Activated naive CD4-positive, alpha-beta T cell treated with anti-CD3 and anti-CD28 coated beads, Interleukin-2, amount 10 ng/mL, durations not matched to agents 7 days and 5 days (primary cell): ENCODE data around the gene MEGF6.

Experiments used
- CTCF ChIA-PET: fragments of 350-600 bp; sonication (Branson Sonifier 250); formaldehyde crosslinking; loops from one replicate; lab custom pipeline; 2021; ENCODE audit warnings: antibody characterized with exemption; lab: Charles Lee
- DNase-seq: peaks from one replicate; pipeline ENCODE4 v3.0.0-alpha.2; 2020
- H3K27ac Mint-ChIP-seq: one replicate; pipeline ENCODE4 v1.8.0; 2021; ENCODE audit warnings: mild to moderate bottlenecking, moderate library complexity, mixed read lengths
- H3K27me3 Mint-ChIP-seq: one replicate; pipeline ENCODE4 v1.8.0; 2021; ENCODE audit warnings: mild to moderate bottlenecking, mixed read lengths
- H3K36me3 Mint-ChIP-seq: one replicate; pipeline ENCODE4 v1.8.0; 2021; ENCODE audit warnings: mixed read lengths
- H3K4me1 Mint-ChIP-seq: one replicate; pipeline ENCODE4 v1.8.0; 2021; ENCODE audit warnings: mixed read lengths
- H3K4me3 Mint-ChIP-seq: one replicate; pipeline ENCODE4 v1.8.0; 2021; ENCODE audit warnings: mild to moderate bottlenecking, moderate library complexity, mixed read lengths
- H3K9me3 Mint-ChIP-seq: one replicate; pipeline ENCODE4 v1.8.0; 2021; ENCODE audit warnings: mixed read lengths

The MEGF6 gene

DNA sequence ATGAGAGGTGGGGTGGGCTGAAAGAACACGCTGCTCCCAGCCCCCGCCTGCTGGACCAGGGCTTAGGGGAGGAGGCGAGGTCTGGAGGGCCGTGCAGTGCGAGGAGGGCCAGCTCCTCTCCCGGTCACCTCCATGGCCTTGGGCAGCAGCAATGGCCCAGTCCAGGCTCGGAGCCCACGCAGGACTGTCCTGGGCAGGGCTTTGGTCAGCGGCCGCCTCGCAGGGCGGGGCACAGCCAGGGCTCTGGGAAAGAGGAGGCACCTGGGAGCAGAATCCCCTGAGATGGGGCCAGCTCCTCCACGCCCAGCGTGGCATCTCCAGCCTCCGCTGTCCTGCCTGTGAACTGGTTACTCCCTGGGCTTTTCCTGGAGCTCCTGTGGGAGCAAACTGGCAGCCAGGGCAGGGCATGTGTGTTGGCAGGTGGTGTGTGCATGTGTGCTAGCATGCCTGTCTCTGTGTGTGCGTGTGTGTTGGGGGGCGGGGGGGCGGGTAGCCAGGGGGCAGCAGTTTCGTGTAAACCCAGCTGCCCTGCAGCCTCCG is 129.4 kb downstream of the MEGF6 start:
- Mint-ChIP-seq H3K27ac (no peak overlapping the region), H3K4me1 (no peaks in the 10 kb centered on the region)

GRCh38 chr1:3481046-3481445 is 130.3 kb downstream of the MEGF6 start:
- CTCF ChIA-PET, result interaction anchor here (1.4 kb wide), 1 partner anchor 28 kb away, joined by 4 read pairs; no protein-coding TSS in a partner anchor
- Mint-ChIP-seq H3K27ac (no peak overlapping the region), H3K4me1 (no peaks in the 10 kb centered on the region), H3K9me3 (no peaks in the 10 kb centered on the region), H3K27me3 (no peaks in the 10 kb centered on the region), H3K4me3 (no peak overlapping the region), H3K36me3 (no peaks in the 10 kb centered on the region)
- no peak for DNase-seq

More for the DNA sequence above, 129.4 kb downstream of the MEGF6 start:
- H3K9me3 Mint-ChIP-seq, result no peaks in the 10 kb centered on the region
- H3K27me3 Mint-ChIP-seq, result no peaks in the 10 kb centered on the region
- CTCF ChIA-PET, result interaction anchor here (0.7 kb wide), 1 partner anchor 25 kb away, joined by 3 read pairs; no protein-coding TSS in a partner anchor
- no peak overlapping the region for H3K4me3 Mint-ChIP-seq
- no peaks in the 10 kb centered on the region for H3K36me3 Mint-ChIP-seq
- no peak for DNase-seq

GRCh38 chr1:3480369-3480719 is 131.0 kb downstream of the MEGF6 start:
- CTCF ChIA-PET, result interaction anchor here (1.4 kb wide), 1 partner anchor 27 kb away, joined by 4 read pairs; no protein-coding TSS in a partner anchor
- no peak for DNase-seq
- no peaks in the 10 kb centered on the region for H3K9me3 Mint-ChIP-seq
- no peak overlapping the region for H3K4me3 Mint-ChIP-seq
- H3K27me3 Mint-ChIP-seq, result no peaks in the 10 kb centered on the region
- H3K36me3 Mint-ChIP-seq, result no peaks in the 10 kb centered on the region
- H3K4me1 Mint-ChIP-seq, result no peaks in the 10 kb centered on the region
- H3K27ac Mint-ChIP-seq, result no peak overlapping the region

- no peaks in the 10 kb centered on the region for H3K27me3 Mint-ChIP-seq
- CTCF ChIA-PET, result interaction anchor here (1.4 to 2.2 kb wide), 2 partner anchors 26 to 27 kb away, joined by 4 to 6 read pairs; no protein-coding TSS in a partner anchor
- DNase-seq, result no peak
- no peak overlapping the region for H3K4me3 Mint-ChIP-seq
- H3K27ac Mint-ChIP-seq, result no peak overlapping the region
- no peaks in the 10 kb centered on the region for H3K36me3 Mint-ChIP-seq
- no peaks in the 10 kb centered on the region for H3K4me1 Mint-ChIP-seq
- no peaks in the 10 kb centered on the region for H3K9me3 Mint-ChIP-seq
These were observed 131.6 kb downstream of the MEGF6 start for GRCh38 chr1:3479511-3480368.

DNA sequence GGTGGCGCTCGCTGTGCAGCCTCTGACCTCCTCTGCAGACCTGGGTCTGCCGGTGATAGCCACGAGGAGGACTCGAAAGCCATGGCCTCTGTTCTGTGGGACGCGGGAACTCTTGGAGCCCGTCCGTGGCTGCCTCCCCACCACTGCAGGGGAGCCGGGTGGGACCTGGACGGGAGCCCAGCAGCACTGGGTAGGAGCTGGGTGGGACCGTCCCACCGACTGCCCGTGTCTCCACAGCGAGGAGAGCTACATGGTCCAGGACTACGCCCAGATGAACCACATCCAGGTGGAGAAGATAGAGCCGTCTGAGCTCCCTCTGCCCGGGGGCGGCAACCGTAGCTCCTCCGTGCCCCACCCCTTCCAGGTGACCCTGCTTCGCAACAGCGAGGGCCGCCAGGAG is 133.1 kb downstream of the MEGF6 start:
- H3K27ac Mint-ChIP-seq, result no peak overlapping the region
- no peaks in the 10 kb centered on the region for H3K36me3 Mint-ChIP-seq
- no peaks in the 10 kb centered on the region for H3K4me1 Mint-ChIP-seq
- H3K9me3 Mint-ChIP-seq, result no peaks in the 10 kb centered on the region
- H3K4me3 Mint-ChIP-seq, result no peak overlapping the region
- CTCF ChIA-PET, result interaction anchor here (2.2 kb wide), 1 partner anchor 25 kb away, joined by 6 read pairs; no protein-coding TSS in a partner anchor
- DNase-seq, result no peak
- no peaks in the 10 kb centered on the region for H3K27me3 Mint-ChIP-seq

DNA sequence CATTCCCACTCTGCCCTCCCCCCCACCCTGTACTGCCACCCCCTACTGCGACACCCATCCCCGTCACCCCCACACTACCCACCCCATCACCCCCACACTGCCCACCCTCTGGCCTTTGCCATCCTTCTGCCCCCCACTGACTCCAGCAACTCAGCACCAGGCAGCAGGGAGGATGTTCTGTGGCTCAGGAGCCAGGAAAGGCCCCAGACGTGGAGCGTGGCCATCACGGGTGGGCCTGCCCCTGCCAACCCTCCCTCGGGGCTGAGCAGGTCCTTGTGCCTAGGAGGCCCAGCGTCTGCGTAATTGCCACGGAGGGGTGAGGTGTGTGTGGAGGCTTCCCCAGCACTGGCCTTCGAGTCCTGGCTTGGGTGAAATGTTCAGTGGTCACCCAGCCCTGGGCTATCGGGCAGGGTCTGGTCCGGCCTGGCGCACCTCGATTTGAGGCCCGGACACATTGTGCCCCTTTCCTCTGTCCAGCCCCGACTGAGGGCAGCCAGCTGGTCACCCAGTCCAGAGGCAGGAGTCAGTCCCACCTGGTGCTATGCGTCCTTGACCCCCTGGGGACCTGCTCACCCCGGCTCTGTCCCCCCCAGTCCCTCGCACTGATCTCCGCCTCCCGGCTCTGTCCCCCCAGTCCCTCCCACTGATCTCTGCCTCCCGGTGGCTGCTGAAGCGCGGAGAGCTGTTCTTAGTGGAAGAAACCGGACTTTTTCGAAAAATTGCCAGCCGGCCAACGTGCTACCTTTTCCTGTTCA is 133.9 kb downstream of the MEGF6 start:
- CTCF ChIA-PET, result interaction anchor here (2.2 kb wide), 1 partner anchor 25 kb away, joined by 6 read pairs; no protein-coding TSS in a partner anchor
- H3K27ac Mint-ChIP-seq, result no peak overlapping the region
- H3K27me3 Mint-ChIP-seq, result no peaks in the 10 kb centered on the region
- no peaks in the 10 kb centered on the region for H3K4me1 Mint-ChIP-seq
- no peaks in the 10 kb centered on the region for H3K36me3 Mint-ChIP-seq
- no peaks in the 10 kb centered on the region for H3K9me3 Mint-ChIP-seq
- no peak overlapping the region for H3K4me3 Mint-ChIP-seq
- DNase-seq, result no peak

- Mint-ChIP-seq H3K4me1 (no peaks in the 10 kb centered on the region), H3K36me3 (no peaks in the 10 kb centered on the region), H3K9me3 (no peaks in the 10 kb centered on the region), H3K27me3 (no peaks in the 10 kb centered on the region), H3K4me3 (no peak overlapping the region), H3K27ac (no peak overlapping the region)
- no peak for DNase-seq
- CTCF ChIA-PET, result no interaction called here
These were observed 134.6 kb downstream of the MEGF6 start for GRCh38 chr1:3476666-3477065.

DNA sequence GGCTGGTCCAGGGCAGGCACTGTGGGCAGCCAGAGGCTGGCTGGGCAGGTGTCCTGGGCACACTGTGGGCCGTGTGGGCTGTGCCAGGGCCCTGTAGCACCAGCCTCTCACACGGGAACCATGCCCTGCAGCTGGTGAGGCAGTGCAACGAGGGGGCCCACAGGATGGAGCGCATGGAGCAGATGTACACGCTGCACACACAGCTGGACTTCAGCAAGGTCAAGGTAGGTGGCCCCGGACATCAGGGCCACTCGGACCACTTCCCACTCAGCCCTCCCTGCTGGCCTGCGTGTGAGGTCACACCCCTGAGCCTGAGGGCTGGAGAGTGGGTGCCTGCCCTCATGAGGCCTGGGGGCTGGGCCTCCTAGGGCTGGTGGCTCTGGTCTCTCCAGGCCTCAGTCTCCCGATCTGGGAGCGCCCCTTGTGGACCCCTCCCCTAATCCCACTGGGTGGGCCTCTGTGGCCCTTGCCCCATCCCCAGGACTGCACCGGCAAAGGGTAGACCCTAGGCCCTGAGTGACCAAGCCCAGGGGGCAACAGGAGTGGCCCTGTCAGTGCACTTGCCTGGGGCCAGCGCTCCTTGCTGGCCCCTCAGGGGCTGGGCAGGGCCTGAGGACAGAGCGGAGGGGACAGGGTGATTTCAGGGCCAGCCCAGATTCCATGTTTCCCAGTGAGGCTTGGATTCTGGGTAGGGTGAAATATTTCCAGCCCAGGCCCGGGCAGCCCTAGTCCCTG is 135.3 kb downstream of the MEGF6 start:
- H3K4me1 Mint-ChIP-seq, result no peaks in the 10 kb centered on the region
- CTCF ChIA-PET, result no interaction called here
- H3K27me3 Mint-ChIP-seq, result no peaks in the 10 kb centered on the region
- H3K36me3 Mint-ChIP-seq, result no peaks in the 10 kb centered on the region
- no peaks in the 10 kb centered on the region for H3K9me3 Mint-ChIP-seq
- no peak for DNase-seq
- H3K4me3 Mint-ChIP-seq, result no peak overlapping the region
- H3K27ac Mint-ChIP-seq, result no peak overlapping the region

DNA sequence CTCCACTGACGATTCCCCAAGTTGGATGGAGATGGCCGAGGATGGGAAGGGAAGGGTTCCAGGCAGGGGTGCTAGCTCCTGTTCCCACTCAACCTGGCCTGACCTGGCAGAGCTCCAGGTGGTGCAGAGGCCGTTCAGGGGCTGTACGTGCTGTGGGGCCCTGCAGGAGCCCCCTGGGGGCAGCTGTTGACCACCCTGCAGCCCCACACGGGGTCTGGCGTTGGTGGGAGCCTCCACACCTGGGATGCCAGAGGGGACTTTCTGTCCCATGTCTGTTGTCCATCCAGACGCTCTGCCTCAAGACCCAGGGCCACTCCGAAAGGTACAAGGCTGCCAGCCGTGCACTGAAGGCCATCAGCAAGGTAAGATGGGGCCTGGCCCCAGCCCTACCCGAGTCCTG is 136.9 kb downstream of the MEGF6 start:
- H3K27ac Mint-ChIP-seq, result no peak overlapping the region

GRCh38 chr1:3474016-3474415 is 137.3 kb downstream of the MEGF6 start:
- no peaks in the 10 kb centered on the region for H3K9me3 Mint-ChIP-seq
- no peak for DNase-seq
- H3K4me1 Mint-ChIP-seq, result no peaks in the 10 kb centered on the region
- H3K36me3 Mint-ChIP-seq, result no peaks in the 10 kb centered on the region
- CTCF ChIA-PET, result no interaction called here
- H3K4me3 Mint-ChIP-seq, result no peak overlapping the region
- no peaks in the 10 kb centered on the region for H3K27me3 Mint-ChIP-seq
- no peak overlapping the region for H3K27ac Mint-ChIP-seq

More for the DNA sequence above, 136.9 kb downstream of the MEGF6 start:
- no peak for DNase-seq
- H3K9me3 Mint-ChIP-seq, result no peaks in the 10 kb centered on the region
- H3K36me3 Mint-ChIP-seq, result no peaks in the 10 kb centered on the region
- H3K4me1 Mint-ChIP-seq, result no peaks in the 10 kb centered on the region
- CTCF ChIA-PET, result no interaction called here
- no peak overlapping the region for H3K4me3 Mint-ChIP-seq
- H3K27me3 Mint-ChIP-seq, result no peaks in the 10 kb centered on the region

DNA sequence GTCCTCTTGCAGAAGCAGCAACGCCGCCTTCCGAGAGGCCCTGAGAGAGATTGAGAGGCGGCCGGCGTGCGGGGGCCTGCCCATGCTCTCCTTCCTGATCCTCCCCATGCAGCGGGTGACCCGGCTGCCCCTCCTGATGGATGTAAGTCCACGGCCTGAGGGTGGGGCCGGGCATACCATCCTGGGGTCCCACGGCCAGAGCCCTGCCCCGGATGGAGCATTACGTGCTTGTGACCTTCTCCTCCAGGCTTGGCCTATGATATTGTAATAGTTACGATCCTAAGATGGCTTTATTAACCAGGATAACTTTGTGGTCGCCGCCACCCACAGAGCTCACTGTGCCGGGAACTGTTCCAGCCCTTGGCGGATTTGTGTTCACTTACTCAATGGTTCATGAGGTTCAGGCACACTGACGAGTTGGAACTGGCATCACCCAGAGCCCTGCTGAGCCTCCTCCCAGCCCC is 137.9 kb downstream of the MEGF6 start:
- Mint-ChIP-seq H3K4me3 (no peak overlapping the region), H3K36me3 (no peaks in the 10 kb centered on the region), H3K4me1 (no peaks in the 10 kb centered on the region), H3K27ac (no peak overlapping the region), H3K27me3 (no peaks in the 10 kb centered on the region), H3K9me3 (no peaks in the 10 kb centered on the region)
- CTCF ChIA-PET, result no interaction called here
- DNase-seq, result no peak

DNA sequence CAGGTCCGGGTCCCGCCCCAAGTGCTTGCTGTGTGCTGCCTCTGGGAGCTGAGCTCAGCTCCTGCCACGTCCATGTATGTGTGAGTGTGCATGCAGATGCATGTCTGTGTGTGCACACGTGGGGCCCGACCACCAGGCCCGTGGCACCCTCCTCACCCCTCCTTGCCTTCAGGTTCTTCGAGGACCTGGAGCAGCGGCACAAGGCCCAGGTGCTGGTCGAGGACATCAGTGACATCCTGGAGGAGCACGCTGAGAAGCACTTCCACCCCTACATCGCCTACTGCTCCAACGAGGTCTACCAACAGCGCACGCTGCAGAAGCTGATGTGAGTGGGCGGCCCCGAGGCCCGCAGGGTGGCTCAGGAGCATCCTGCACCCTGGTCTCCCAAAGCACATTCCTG is 138.4 kb downstream of the MEGF6 start:
- no peak overlapping the region for H3K4me3 Mint-ChIP-seq
- no peaks in the 10 kb centered on the region for H3K9me3 Mint-ChIP-seq
- H3K27me3 Mint-ChIP-seq, result no peaks in the 10 kb centered on the region
- CTCF ChIA-PET, result interaction anchor here (0.8 to 1.8 kb wide), 2 partner anchors 20 to 147 kb away, joined by 3 to 7 read pairs; no protein-coding TSS in a partner anchor
- no peaks in the 10 kb centered on the region for H3K36me3 Mint-ChIP-seq
- H3K27ac Mint-ChIP-seq, result no peak overlapping the region
- DNase-seq, result no peak
- H3K4me1 Mint-ChIP-seq, result no peaks in the 10 kb centered on the region

GRCh38 chr1:3472088-3472850 is 139.0 kb downstream of the MEGF6 start:
- Mint-ChIP-seq H3K9me3 (no peaks in the 10 kb centered on the region), H3K4me1 (no peaks in the 10 kb centered on the region), H3K36me3 (no peaks in the 10 kb centered on the region), H3K27me3 (no peaks in the 10 kb centered on the region), H3K27ac (no peak overlapping the region), H3K4me3 (no peak overlapping the region)
- CTCF ChIA-PET, result interaction anchor here (0.8 to 1.8 kb wide), 2 partner anchors 19 to 147 kb away, joined by 3 to 7 read pairs; no protein-coding TSS in a partner anchor
- DNase-seq, result no peak
